ENCODE measurements around the gene ATG13. TPM values are rescaled to one million over a fixed set of nuclear protein-coding genes. Genes with fewer than 3 reads are reported as not detected.
"Not testable (repeated sequence)": the region's sequence is repeated elsewhere in the genome, so short reads cannot be mapped to it uniquely, and the experiment has no call there.

The ATG13 gene
- total and polyA plus RNA-seq, 2 of the 8 experiments (the other 6 are each of a cell fraction or from before 2014, with no cell fraction given): 65.0 to 77.4 TPM

GRCh38 chr11:46709351-46709750 lies 92.0 kb downstream of the ATG13 start:
- H3K56ac ChIP-seq (replicated peaks; ENCODE audit: insufficient read length, low read depth, low read length); H3K4me3 ChIP-seq (ENCODE audit: extremely low read depth in 1 of 4, insufficient read depth in 2 of 4, low read depth in 3 of 4, low read length in 4 of 4); H2BK20ac ChIP-seq (ENCODE audit: low read length); H3K27ac ChIP-seq (ENCODE audit: low read depth, low read length); H3K27me3 ChIP-seq (replicated peaks in 1 of 4; ENCODE audit: control insufficient read depth in 3 of 4, extremely low read depth in 1 of 4, insufficient read depth in 3 of 4, low read length in 3 of 4); H4K8ac ChIP-seq (ENCODE audit: extremely low read depth, insufficient read depth, low read length); H2BK12ac ChIP-seq (ENCODE audit: low read depth, low read length); H3K18ac ChIP-seq (ENCODE audit: extremely low read depth, low read length); H2BK15ac ChIP-seq (ENCODE audit: low read length); H3K4me1 ChIP-seq (replicated peaks in 1 of 4; ENCODE audit: control insufficient read depth in 3 of 4, insufficient read depth in 4 of 4, low read length in 3 of 4); H4K91ac ChIP-seq (replicated peaks; ENCODE audit: insufficient read length, low read length); FAIRE-seq; H3K79me1 ChIP-seq (ENCODE audit: low read depth, low read length); H3K79me2 ChIP-seq (ENCODE audit: control insufficient read depth in 1 of 2, insufficient read depth in 2 of 2, low read length in 2 of 2); H3K9ac ChIP-seq (replicated peaks in 1 of 4; ENCODE audit: extremely low read depth in 1 of 4, low read depth in 3 of 4, low read length in 3 of 4); H3K9me3 ChIP-seq (ENCODE audit: insufficient read depth in 2 of 2, low read depth in 1 of 2, low read length in 1 of 2); H3K14ac ChIP-seq (ENCODE audit: insufficient read length); H2BK5ac ChIP-seq (ENCODE audit: low read depth, low read length); DNase-seq (ENCODE audit: low read depth in 1 of 2, low spot score in 2 of 2); H3K23me2 ChIP-seq (ENCODE audit: low read depth, low read length); H2AFZ ChIP-seq (ENCODE audit: low read length); H4K5ac ChIP-seq (ENCODE audit: insufficient read length, low read depth, low read length); POLR2A ChIA-PET (ENCODE audit: partially characterized antibody); H3K4ac ChIP-seq (replicated peaks; ENCODE audit: insufficient read length, low read depth, low read length); H2AK5ac ChIP-seq (ENCODE audit: low read depth, low read length); H2BK120ac ChIP-seq (replicated peaks; ENCODE audit: low read depth, low read length); H3K4me2 ChIP-seq (ENCODE audit: insufficient read depth in 1 of 2, low read depth in 2 of 2, low read length in 2 of 2); H4K20me1 ChIP-seq (replicated peaks in 1 of 2; ENCODE audit: control insufficient read depth in 1 of 2, insufficient read depth in 2 of 2, low read length in 2 of 2); H3K23ac ChIP-seq (ENCODE audit: insufficient read length): not testable (repeated sequence)
- CTCF ChIA-PET (ENCODE audit: partially characterized antibody): interaction anchor here (0.8 kb wide), 1 partner anchor 35 kb away, joined by 4 read pairs; no protein-coding TSS in a partner anchor
- peaks cover 12 to 25% (median 16%) of the 10 kb centered on the region in 4 experiments for H3K36me3 ChIP-seq (ENCODE audit: control insufficient read depth in 2 of 4, insufficient read depth in 4 of 4, low read length in 3 of 4)
- WGBS, 2 experiments (ENCODE audit: extremely low coverage in 1 of 2, insufficient coverage in 1 of 2, insufficient read length in 1 of 2, insufficient replicate concordance in 2 of 2, low coverage in 1 of 2, low lambda C conversion rate in 2 of 2, missing lambda C conversion rate in 1 of 2): 82% methylated on average over 8 of the region's 9 CpGs; no CpG with 5 or more reads in 1 of the 2 experiments

Measured in H1 (cell line).